B cell (primary cell): ENCODE data around the gene SSBP2. TPM values are rescaled to one million over a fixed set of nuclear protein-coding genes. Genes with fewer than 3 reads are reported as not detected.
"Not testable (repeated sequence)": the region's sequence is repeated elsewhere in the genome, so short reads cannot be mapped to it uniquely, and the experiment has no call there.

ENCODE experiments used
- ATAC-seq: fragments of 200-7000 bp; cut with Tn5 transposase; one replicate; pipeline ENCODE4 v1.10.0; 2021; ENCODE audit warnings: low read depth, mild to moderate bottlenecking, moderate number of reproducible peaks, moderate library complexity
- CTCF ChIA-PET: fragments of 350-600 bp; sonication (Branson Sonifier 250); formaldehyde crosslinking; loops from one replicate; lab custom pipeline; 2021; ENCODE audit warnings: antibody characterized with exemption, inconsistent platforms; lab: Charles Lee
- POLR2A ChIA-PET: fragments of 350-600 bp; sonication (Branson Sonifier 250); formaldehyde crosslinking; loops from one replicate; lab custom pipeline; 2021; ENCODE audit warnings: antibody characterized with exemption; lab: Charles Lee
- DNase-seq: peaks from one replicate; pipeline ENCODE4 v3.0.0; 2013
- H2AFZ ChIP-seq: 2 replicates; pipeline ENCODE4 v1.6.1; 2012; ENCODE audit warnings: mild to moderate bottlenecking, low read depth, low read length; ENCODE audit not compliant: insufficient read depth, poor library complexity, severe bottlenecking
- H3K27ac ChIP-seq, 2 donors: 1 replicate in 1 of 2; 2 replicates in 1 of 2; pipeline ENCODE4 v1.5.1; 2012 to 2013; ENCODE audit warnings: low read length in 2 of 2, mild to moderate bottlenecking in 2 of 2, moderate library complexity in 1 of 2
- H3K27me3 ChIP-seq, 4 experiments: fragments of 200-600 bp in 1 of 4; sonication (generic) in 1 of 4; replicated peaks in 1 of 4; 1 replicate in 2 of 4; 2 replicates in 2 of 4; pipeline versions ENCODE4 v1.6.1 to v1.7.0; 2013 to 2016; ENCODE audit warnings: low read length in 3 of 4, mild to moderate bottlenecking in 2 of 4, mixed read lengths in 1 of 4, moderate library complexity in 1 of 4; ENCODE audit not compliant: insufficient read depth in 4 of 4, control insufficient read depth in 3 of 4; ENCODE audit errors: control extremely low read depth in 1 of 4
- H3K36me3 ChIP-seq, 2 experiments: replicated peaks in 1 of 2; 1 replicate in 1 of 2; 2 replicates in 1 of 2; pipeline versions ENCODE4 v1.6.1 to v1.7.1; 2013; ENCODE audit warnings: low read length in 1 of 2; ENCODE audit not compliant: insufficient read depth in 2 of 2, control insufficient read depth in 1 of 2; ENCODE audit errors: control extremely low read depth in 1 of 2, extremely low read depth in 1 of 2
- H3K4me1 ChIP-seq, 2 donors: fragments of 200-600 bp in 1 of 2; sonication (generic) in 1 of 2; 1 replicate in 1 of 2; 2 replicates in 1 of 2; pipeline versions ENCODE4 v1.5.1 to v1.6.1; 2013 to 2017; ENCODE audit warnings: low read length in 2 of 2; ENCODE audit not compliant: control insufficient read depth in 2 of 2, insufficient read depth in 2 of 2
- H3K4me2 ChIP-seq: replicated peaks from 2 replicates; pipeline ENCODE3; 2012; ENCODE audit warnings: mild to moderate bottlenecking, low read depth, low read length; ENCODE audit not compliant: poor library complexity, severe bottlenecking
- H3K4me3 ChIP-seq, 5 experiments: fragments of 200-600 bp in 1 of 5; sonication (generic) in 1 of 5; 1 replicate in 3 of 5; 2 replicates in 2 of 5; pipeline versions ENCODE4 v1.5.1 to v1.7.0; 2011 to 2016; ENCODE audit warnings: low read length in 4 of 5, mild to moderate bottlenecking in 4 of 5, low read depth in 2 of 5, control low read depth in 1 of 5, moderate library complexity in 1 of 5; ENCODE audit not compliant: insufficient read depth in 1 of 5; ENCODE audit errors: control extremely low read depth in 1 of 5, extremely low read depth in 1 of 5
- H3K79me2 ChIP-seq: fragments of 200-600 bp; sonication (generic); one replicate; pipeline ENCODE4 v1.6.0; 2016; ENCODE audit warnings: low read length; ENCODE audit not compliant: control insufficient read depth, insufficient read depth
- H3K9ac ChIP-seq: fragments of 200-600 bp; sonication (generic); 2 replicates; pipeline ENCODE4 v1.6.1; 2017; ENCODE audit warnings: mild to moderate bottlenecking, low read length, moderate library complexity
- H3K9me3 ChIP-seq, 3 donors: one replicate each; pipeline versions ENCODE4 v1.6.1 to v1.7.1; 2013; ENCODE audit warnings: low read length in 2 of 3; ENCODE audit not compliant: control insufficient read depth in 2 of 3, insufficient read depth in 1 of 3; ENCODE audit errors: control extremely low read depth in 1 of 3
- H4K20me1 ChIP-seq: 2 replicates; pipeline ENCODE4 v1.6.0; 2012; ENCODE audit warnings: mild to moderate bottlenecking, low read length; ENCODE audit not compliant: insufficient read depth, control insufficient read depth, poor library complexity, severe bottlenecking
- H3K27ac Mint-ChIP-seq: one replicate; pipeline ENCODE4 v1.8.0; 2021; ENCODE audit warnings: mixed read lengths
- H3K27me3 Mint-ChIP-seq: one replicate; pipeline ENCODE4 v1.8.0; 2021; ENCODE audit warnings: mixed read lengths
- H3K4me1 Mint-ChIP-seq: one replicate; pipeline ENCODE4 v1.8.0; 2021; ENCODE audit warnings: mixed read lengths
- H3K4me3 Mint-ChIP-seq: one replicate; pipeline ENCODE4 v1.8.0; 2021; ENCODE audit warnings: mixed read lengths
- H3K9me3 Mint-ChIP-seq: one replicate; pipeline ENCODE4 v1.8.0; 2022; ENCODE audit warnings: mixed read lengths; ENCODE audit not compliant: insufficient read depth
- CTCF ChIP-seq: fragments of 200-600 bp; IDR thresholded peaks from one replicate; pipeline ENCODE4 v1.8.0; 2022; ENCODE audit warnings: antibody characterized with exemption, mild to moderate bottlenecking
- EZH2 ChIP-seq: IDR thresholded peaks from 2 replicates; pipeline ENCODE4 v1.6.1; 2012; ENCODE audit warnings: borderline replicate concordance, low read depth, mild to moderate bottlenecking, moderate library complexity, low read length; ENCODE audit not compliant: insufficient read depth, poor library complexity, severe bottlenecking
- WGBS: methylation state at CpG from one replicate; pipeline ENCODE4 v1.1.5; 2013; ENCODE audit warnings: missing lambda C conversion rate; ENCODE audit not compliant: insufficient coverage; 5-methylcytosine and 5-hydroxymethylcytosine counted together
- intact Hi-C: fragments of 100-400 bp; cut with micrococcal nuclease; formaldehyde crosslinking; loops from one replicate; pipeline ENCODE4 v1.10.0; 2022
- polyA plus RNA-seq: library from polyadenylated mRNA; depleted of rRNA; stranded (reverse); fragments of >200 nt; gene quantifications from 2 replicates; pipeline ENCODE4 v1.2.3, GENCODE V29; 2012
- total RNA-seq, 2 donors: library from RNA; stranded (reverse); fragments of 120-200 nt in 1 of 2; gene quantifications; 1 replicate in 1 of 2; 2 replicates in 1 of 2; pipeline versions ENCODE4 v1.2.3 to v1.2.4, GENCODE V29; 2013 to 2022

SSBP2 gene
- total and polyA plus RNA-seq, 2 donors (not counting 1 experiment from before 2014, with no cell fraction given): 40.9 to 49.6 TPM

- no peak overlapping the region for H3K4me3 ChIP-seq
- H3K79me2 ChIP-seq: peaks cover 4% of the 10 kb centered on the region
- no peaks in the 10 kb centered on the region for H3K4me1 ChIP-seq
- H3K4me2 ChIP-seq: no peak overlapping the region
- CTCF ChIA-PET: interaction anchor here (0.6 to 6.5 kb wide), 12 partner anchors 10 to 753 kb away, joined by 3 to 41 read pairs (median 4); no protein-coding TSS in a partner anchor
- peak overlapping the region in 1 of 2 donors; percentile 42 for H3K27ac ChIP-seq
- peaks cover 0 to under 1% of the 10 kb centered on the region in 2 experiments for H3K36me3 ChIP-seq
- Mint-ChIP-seq H3K27ac (no peak overlapping the region), H3K9me3 (no peaks in the 10 kb centered on the region), H3K27me3 (no peaks in the 10 kb centered on the region), H3K4me1 (peaks cover 4% of the 10 kb centered on the region), H3K4me3 (no peak overlapping the region)
- no peaks in the 10 kb centered on the region for H3K9me3 ChIP-seq
- no CpG with 5 or more reads among the region's 1 CpG for whole genome bisulfite sequencing
- TF ChIP-seq CTCF (no peak), EZH2 (no peak)
- H3K9ac ChIP-seq: no peak overlapping the region
- no peaks in the 10 kb centered on the region for H3K27me3 ChIP-seq
- H4K20me1 ChIP-seq: no peaks in the 10 kb centered on the region
- intact Hi-C loops: loop anchor here (2.0 kb wide), 3 partner anchors 464 to 772 kb away; partner anchors contain the start of gene RPS23
- POLR2A ChIA-PET: interaction anchor here (1.0 to 1.1 kb wide), 2 partner anchors 245 to 345 kb away, joined by 3 to 4 read pairs; partner anchors contain the start of gene SSBP2
- DNase-seq (no peak), ATAC-seq (no peak)
- H2AFZ ChIP-seq: no peak overlapping the region
Measured at GRCh38 chr5:81506378-81506777, 244.5 kb downstream of the SSBP2 start.

GRCh38 chr5:81505672-81506071 lies 245.2 kb downstream of the SSBP2 start:
- TF ChIP-seq EZH2: no peak
- no peak for TF ChIP-seq CTCF
- DNase-seq (no peak), ATAC-seq (no peak)
- Mint-ChIP-seq H3K9me3 (no peaks in the 10 kb centered on the region), H3K4me1 (peaks cover 4% of the 10 kb centered on the region), H3K4me3 (no peak overlapping the region), H3K27ac (no peak overlapping the region), H3K27me3 (no peaks in the 10 kb centered on the region)
- no peaks in the 10 kb centered on the region for H3K9me3 ChIP-seq
- no peaks in the 10 kb centered on the region for H4K20me1 ChIP-seq
- no peak overlapping the region for H3K4me3 ChIP-seq
- no peaks in the 10 kb centered on the region for H3K4me1 ChIP-seq
- ChIA-PET CTCF (interaction anchor here (4.3 to 6.5 kb wide), 2 partner anchors 660 to 720 kb away, joined by 35 to 41 read pairs; no protein-coding TSS in a partner anchor), POLR2A (no interaction called here)
- peaks cover 4% of the 10 kb centered on the region for H3K79me2 ChIP-seq
- no peaks in the 10 kb centered on the region for H3K36me3 ChIP-seq
- no CpG with 5 or more reads among the region's 1 CpG for WGBS
- H3K4me2 ChIP-seq: no peak overlapping the region
- H3K27me3 ChIP-seq: no peaks in the 10 kb centered on the region
- intact Hi-C loops: loop anchor here (2.0 kb wide), 3 partner anchors 465 to 773 kb away; partner anchors contain the start of gene RPS23
- H3K27ac ChIP-seq: no peak overlapping the region
- H2AFZ ChIP-seq: no peak overlapping the region
- no peak overlapping the region for H3K9ac ChIP-seq

- H3K9me3 ChIP-seq, H3K27me3 Mint-ChIP-seq, H3K27me3 ChIP-seq, H3K9ac ChIP-seq, H3K4me1 ChIP-seq, H3K9me3 Mint-ChIP-seq, H3K27ac Mint-ChIP-seq, H3K36me3 ChIP-seq, H3K4me1 Mint-ChIP-seq, DNase-seq, H2AFZ ChIP-seq, H3K4me3 ChIP-seq, ATAC-seq, H3K27ac ChIP-seq, H3K79me2 ChIP-seq, H3K4me3 Mint-ChIP-seq, POLR2A ChIA-PET, H4K20me1 ChIP-seq, H3K4me2 ChIP-seq: not testable (repeated sequence)
- CTCF ChIA-PET: interaction anchor here (0.9 to 1.1 kb wide), 2 partner anchors 34 to 661 kb away, joined by 3 read pairs; no protein-coding TSS in a partner anchor
- intact Hi-C loops: loop anchor here (5.0 kb wide), 1 partner anchor 41 kb away; no protein-coding TSS in a partner anchor
Measured at GRCh38 chr5:81503602-81504001, 247.3 kb downstream of the SSBP2 start.
